Retinal pigment epithelial cell (primary cell): ENCODE data around the gene C1QA.

Experiments used
- DNase-seq: peaks from one replicate; pipeline ENCODE4 v3.0.0-alpha.2; 2010; ENCODE audit warnings: low read depth
- H3K4me3 ChIP-seq: 2 replicates; pipeline ENCODE4 v1.5.1; 2011; ENCODE audit warnings: mild to moderate bottlenecking, low read length, control low read depth, moderate library complexity
- TF ChIP-seq, protein P1 (sequence below): conservative IDR thresholded peaks from 2 replicates; pipeline ENCODE4 v1.5.1; 2011; ENCODE audit warnings: low read depth, low read length, control low read depth, inconsistent platforms

The C1QA gene

DNA sequence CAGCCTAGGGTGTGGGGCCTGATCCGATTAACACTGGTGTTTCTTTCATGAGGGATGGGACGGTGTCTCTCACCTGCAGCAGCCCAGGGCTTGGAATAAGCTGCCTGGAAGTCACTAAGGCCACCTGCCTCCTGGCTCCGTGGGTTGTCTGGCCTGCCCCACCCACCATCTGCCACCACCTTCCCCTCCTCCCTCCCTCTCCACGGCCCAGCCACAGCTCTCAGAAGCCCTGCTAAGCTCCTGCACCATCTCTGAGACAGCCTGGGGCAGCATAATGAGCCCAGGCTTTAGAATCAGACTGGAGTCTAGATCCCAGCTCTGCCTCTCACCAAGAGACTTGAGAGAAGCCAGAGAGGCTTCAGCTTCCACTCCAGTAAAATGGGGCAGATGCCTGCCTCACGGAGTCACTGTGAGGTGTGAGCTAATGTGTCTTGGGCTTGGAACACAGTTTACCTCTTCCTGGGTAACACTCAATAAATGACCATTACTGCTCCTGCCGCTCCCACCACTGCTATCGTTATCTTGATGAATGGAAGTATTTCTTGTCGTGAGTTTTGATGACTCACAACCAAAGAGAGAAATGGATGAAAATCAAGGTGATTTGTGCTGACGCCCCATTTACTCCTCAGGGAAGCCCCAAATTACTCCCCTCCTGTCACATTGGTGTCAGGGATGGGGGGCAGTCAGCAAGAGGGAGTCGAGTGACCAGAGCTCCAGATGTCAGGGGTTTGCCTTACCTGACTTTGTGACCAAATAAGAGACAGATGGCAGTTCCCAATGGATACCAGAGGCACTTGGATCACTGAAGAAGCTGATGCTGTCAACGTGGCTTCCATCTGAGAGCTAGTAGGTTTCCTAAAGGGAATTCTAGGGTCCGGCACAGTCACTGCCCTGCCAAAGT is 23.5 kb upstream of the C1QA start:
- TF ChIP-seq, protein P1, sequence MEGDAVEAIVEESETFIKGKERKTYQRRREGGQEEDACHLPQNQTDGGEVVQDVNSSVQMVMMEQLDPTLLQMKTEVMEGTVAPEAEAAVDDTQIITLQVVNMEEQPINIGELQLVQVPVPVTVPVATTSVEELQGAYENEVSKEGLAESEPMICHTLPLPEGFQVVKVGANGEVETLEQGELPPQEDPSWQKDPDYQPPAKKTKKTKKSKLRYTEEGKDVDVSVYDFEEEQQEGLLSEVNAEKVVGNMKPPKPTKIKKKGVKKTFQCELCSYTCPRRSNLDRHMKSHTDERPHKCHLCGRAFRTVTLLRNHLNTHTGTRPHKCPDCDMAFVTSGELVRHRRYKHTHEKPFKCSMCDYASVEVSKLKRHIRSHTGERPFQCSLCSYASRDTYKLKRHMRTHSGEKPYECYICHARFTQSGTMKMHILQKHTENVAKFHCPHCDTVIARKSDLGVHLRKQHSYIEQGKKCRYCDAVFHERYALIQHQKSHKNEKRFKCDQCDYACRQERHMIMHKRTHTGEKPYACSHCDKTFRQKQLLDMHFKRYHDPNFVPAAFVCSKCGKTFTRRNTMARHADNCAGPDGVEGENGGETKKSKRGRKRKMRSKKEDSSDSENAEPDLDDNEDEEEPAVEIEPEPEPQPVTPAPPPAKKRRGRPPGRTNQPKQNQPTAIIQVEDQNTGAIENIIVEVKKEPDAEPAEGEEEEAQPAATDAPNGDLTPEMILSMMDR = no peak
- H3K4me3 ChIP-seq = no peak overlapping the region
- DNase-seq = no peak

DNA sequence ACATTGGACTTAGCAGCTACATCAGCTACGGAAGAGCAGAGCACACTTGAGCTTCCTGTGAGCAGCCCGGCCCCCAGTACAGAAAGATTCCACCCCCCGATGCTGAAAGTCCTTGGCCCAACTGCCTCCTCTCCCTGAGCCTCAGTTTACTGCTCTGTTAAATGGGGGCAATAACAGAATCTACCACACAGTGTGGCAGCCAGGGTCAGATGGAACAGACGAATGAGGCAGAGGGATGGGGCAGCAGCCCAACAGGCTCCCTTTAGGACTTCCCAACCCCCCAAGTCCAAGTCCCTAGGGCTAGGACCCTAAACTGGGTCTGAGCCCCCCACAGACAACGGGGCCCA is 22.9 kb upstream of the C1QA start:
- DNase-seq = no peak
- no peak overlapping the region for H3K4me3 ChIP-seq
- TF ChIP-seq, protein P1 = no peak

DNA sequence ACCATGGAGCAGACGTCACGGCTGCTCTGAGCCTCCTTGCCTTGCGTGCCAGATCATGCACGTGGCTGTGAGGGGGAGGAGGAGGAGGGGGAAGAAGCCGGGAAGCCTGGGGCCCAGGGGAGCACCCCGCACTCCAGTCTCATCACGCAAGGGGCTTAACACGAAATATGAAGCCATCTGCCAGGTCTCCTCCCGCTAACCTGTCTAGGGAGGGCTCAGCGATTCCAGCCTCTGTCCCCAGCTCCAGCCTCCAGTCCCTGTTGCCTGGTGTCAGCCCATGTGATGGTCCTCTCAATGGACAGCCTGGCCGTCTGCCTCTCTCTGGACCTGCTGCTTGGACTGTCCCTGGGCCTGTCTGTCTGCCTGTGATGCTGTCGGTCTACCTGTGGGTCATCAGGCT is 22.5 kb upstream of the C1QA start:
- H3K4me3 ChIP-seq = no peak overlapping the region
- DNase-seq = no peak
- TF ChIP-seq, protein P1 = no peak

DNA sequence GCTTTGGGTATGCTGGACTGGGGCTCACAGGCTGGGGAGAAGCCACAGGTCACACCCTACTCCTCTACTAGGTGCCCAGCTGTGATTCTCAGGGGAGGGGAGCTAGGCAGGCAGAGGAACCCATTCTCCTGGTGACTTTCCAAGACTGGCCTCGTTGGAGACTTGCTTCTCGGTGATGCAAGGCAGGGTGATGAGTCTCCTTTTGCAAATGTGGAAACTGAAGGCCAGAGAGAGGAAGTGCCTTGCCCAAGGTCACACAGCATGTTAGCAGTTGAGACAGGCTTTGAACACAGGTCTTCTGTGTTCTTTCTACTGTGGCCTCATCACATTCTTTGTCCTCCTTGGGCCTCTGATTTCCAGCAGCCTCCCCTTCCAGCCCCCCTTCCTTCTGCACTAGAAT is 20.5 kb upstream of the C1QA start:
- H3K4me3 ChIP-seq = no peak overlapping the region
- no peak for DNase-seq
- TF ChIP-seq, protein P1 = no peak

DNA sequence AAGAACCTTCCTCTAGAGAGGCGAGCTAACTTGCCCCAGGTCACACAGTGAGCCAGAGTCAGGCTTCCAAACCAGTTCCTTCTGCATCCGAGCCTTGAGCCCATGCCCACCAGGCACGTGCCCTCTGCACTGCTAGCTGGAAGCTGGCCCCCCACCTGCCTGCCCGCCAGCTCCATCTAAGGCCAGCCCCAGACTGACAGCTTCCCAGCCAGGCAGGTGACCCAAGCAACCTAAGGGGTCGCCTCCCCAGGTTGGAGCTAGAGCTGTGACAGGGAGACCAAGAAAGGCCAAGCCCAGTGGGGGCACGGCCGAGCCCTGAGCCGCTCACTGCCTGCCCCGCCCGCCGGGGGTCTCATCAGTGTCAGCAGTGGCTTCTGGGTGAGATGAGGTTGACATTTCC is 19.9 kb upstream of the C1QA start:
- TF ChIP-seq, protein P1 = no peak

DNA sequence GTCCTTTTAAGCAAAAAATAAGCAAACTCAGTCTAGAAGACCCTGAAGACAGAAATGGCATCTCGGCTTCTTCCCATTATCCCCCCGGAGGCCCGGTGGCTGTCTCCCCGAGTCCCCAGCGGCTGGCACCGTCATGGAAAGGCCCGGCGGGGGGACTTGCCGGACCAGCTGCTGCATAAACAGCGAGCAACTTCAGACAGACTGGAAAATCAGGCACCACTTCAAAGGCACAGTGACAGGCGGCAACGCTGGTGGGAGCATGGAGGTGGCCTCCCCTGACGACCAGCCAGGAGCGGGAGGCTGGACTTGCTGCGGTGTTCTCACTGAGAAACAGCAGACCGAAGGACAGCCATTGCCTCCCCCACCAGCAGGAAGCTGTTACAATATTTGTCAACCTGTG is 18.4 kb upstream of the C1QA start:
- H3K4me3 ChIP-seq = no peak overlapping the region
- no peak for DNase-seq
- TF ChIP-seq, protein P1 = no peak

More for the DNA sequence above, 19.9 kb upstream of the C1QA start:
- H3K4me3 ChIP-seq = no peak overlapping the region
- DNase-seq = no peak

DNA sequence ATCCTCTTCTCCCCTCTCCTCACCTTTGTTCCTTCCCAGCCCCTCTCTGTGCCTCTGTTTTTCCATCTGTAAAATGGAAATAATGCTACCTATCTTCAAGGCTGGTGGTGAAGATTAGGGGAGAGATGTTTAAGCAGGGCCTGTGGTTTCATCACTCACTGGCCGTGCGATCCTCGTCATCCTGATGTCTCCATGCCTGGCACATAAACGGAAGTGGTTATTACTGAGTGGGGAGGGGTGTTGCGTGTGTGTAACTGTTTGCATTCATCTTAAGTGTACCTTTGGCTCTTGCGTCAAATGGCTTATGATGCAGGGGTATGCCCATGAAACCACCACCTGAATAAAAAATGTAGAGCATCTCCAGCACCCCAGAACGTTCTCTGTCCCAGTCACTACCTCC is 17.2 kb upstream of the C1QA start:
- no peak overlapping the region for H3K4me3 ChIP-seq
- DNase-seq = no peak
- TF ChIP-seq, protein P1 = no peak
